Hepatocyte (in vitro differentiated cells): ENCODE data around the gene BABAM1. TPM values are rescaled to one million over a fixed set of nuclear protein-coding genes. Genes with fewer than 3 reads are reported as not detected.

Experiments used
- DNase-seq: peaks from one replicate; pipeline ENCODE4 v3.0.0-alpha.2; 2016; ENCODE audit warnings: low spot score
- H2AFZ ChIP-seq: fragments of 200-600 bp; sonication (generic); 2 replicates; pipeline ENCODE4 v1.6.0; 2016; ENCODE audit warnings: antibody characterized with exemption, mild to moderate bottlenecking
- H3K27ac ChIP-seq: fragments of 200-600 bp; sonication (generic); 2 replicates; pipeline ENCODE4 v1.5.1; 2016; ENCODE audit warnings: mild to moderate bottlenecking
- H3K27me3 ChIP-seq: fragments of 200-600 bp; sonication (generic); 2 replicates; pipeline ENCODE4 v1.6.1; 2016
- H3K36me3 ChIP-seq: fragments of 200-600 bp; sonication (generic); replicated peaks from 2 replicates; pipeline ENCODE4 v1.5.1; 2016; ENCODE audit warnings: low read depth; ENCODE audit not compliant: insufficient read depth
- H3K4me1 ChIP-seq: fragments of 200-600 bp; sonication (generic); 2 replicates; pipeline ENCODE4 v1.5.1; 2016; ENCODE audit warnings: mild to moderate bottlenecking, moderate library complexity; ENCODE audit not compliant: insufficient read depth
- H3K4me2 ChIP-seq: fragments of 200-600 bp; sonication (generic); 2 replicates; pipeline ENCODE4 v1.6.0; 2016
- H3K4me3 ChIP-seq: fragments of 200-600 bp; sonication (generic); 2 replicates; pipeline ENCODE4 v1.5.1; 2016; ENCODE audit warnings: mild to moderate bottlenecking
- H3K79me2 ChIP-seq: fragments of 200-600 bp; sonication (generic); 2 replicates; pipeline ENCODE4 v1.6.0; 2017; ENCODE audit warnings: mild to moderate bottlenecking
- H3K9me2 ChIP-seq: fragments of 200-600 bp; sonication (generic); replicated peaks from 2 replicates; pipeline ENCODE4 v1.6.0; 2017; ENCODE audit warnings: mild to moderate bottlenecking; ENCODE audit not compliant: insufficient read depth
- H3K9me3 ChIP-seq: fragments of 200-600 bp; sonication (generic); 2 replicates; pipeline ENCODE4 v1.5.1; 2016; ENCODE audit warnings: low read depth, mild to moderate bottlenecking
- H4K20me1 ChIP-seq: fragments of 200-600 bp; sonication (generic); 2 replicates; pipeline ENCODE4 v1.6.0; 2016; ENCODE audit warnings: mild to moderate bottlenecking; ENCODE audit not compliant: insufficient read depth, poor library complexity, severe bottlenecking
- CTCF ChIP-seq: fragments of 200-600 bp; sonication (generic); IDR thresholded peaks from 2 replicates; pipeline ENCODE4 v1.5.1; 2016; ENCODE audit warnings: antibody characterized with exemption, mild to moderate bottlenecking; ENCODE audit not compliant: poor library complexity
- EZH2 ChIP-seq: fragments of 200-600 bp; sonication (generic); IDR thresholded peaks from 2 replicates; pipeline ENCODE4 v1.6.1; 2016; ENCODE audit warnings: antibody characterized with exemption, mild to moderate bottlenecking, borderline replicate concordance
- EZH2phosphoT487 ChIP-seq: fragments of 200-600 bp; sonication (generic); IDR thresholded peaks from one replicate; pipeline ENCODE4 v1.6.1; 2018; ENCODE audit warnings: antibody characterized with exemption, mild to moderate bottlenecking, low read depth, moderate library complexity; ENCODE audit not compliant: unreplicated experiment, severe bottlenecking
- WGBS: methylation state at CpG from one replicate; pipeline ENCODE4 v1.1.6; 2016; ENCODE audit warnings: low lambda C conversion rate; ENCODE audit errors: missing lambda C conversion rate; 5-methylcytosine and 5-hydroxymethylcytosine counted together
- polyA plus RNA-seq: library from polyadenylated mRNA; unstranded; fragments of >200 nt; fragmentation: Nextera tagmentation; extraction: Ambion mirVana; gene quantifications from 2 replicates; pipeline ENCODE4 v1.2.1, GENCODE V29; 2016
- total RNA-seq: library from RNA; depleted of rRNA; stranded (reverse); fragments of >200 nt; gene quantifications from 2 replicates; pipeline ENCODE4 v1.2.3, GENCODE V29; 2014

Gene BABAM1
- total and polyA plus RNA-seq, 2 experiments from 2014 or later = 63.8 to 94.1 TPM

GRCh38 chr19:17325881-17326594 lies 58.8 kb downstream of the BABAM1 start:
- Histone ChIP-seq H3K4me1 (peaks cover 12% of the 10 kb centered on the region), H3K9me2 (no peaks in the 10 kb centered on the region), H3K4me2 (no peak overlapping the region), H3K79me2 (no peaks in the 10 kb centered on the region), H3K36me3 (no peaks in the 10 kb centered on the region), H3K27me3 (no peaks in the 10 kb centered on the region), H3K4me3 (no peak overlapping the region), H3K27ac (no peak overlapping the region), H2AFZ (no peak overlapping the region), H3K9me3 (no peaks in the 10 kb centered on the region), H4K20me1 (no peaks in the 10 kb centered on the region)
- no peak for DNase-seq
- no peak for TF ChIP-seq EZH2phosphoT487
- TF ChIP-seq CTCF = no peak
- no peak for TF ChIP-seq EZH2
- WGBS = 95% methylated on average over 17 of the region's 17 CpGs

GRCh38 chr19:17326595-17326966 lies 59.3 kb downstream of the BABAM1 start:
- Histone ChIP-seq H3K9me3 (no peaks in the 10 kb centered on the region), H3K27me3 (no peaks in the 10 kb centered on the region), H3K36me3 (no peaks in the 10 kb centered on the region), H3K79me2 (no peaks in the 10 kb centered on the region), H2AFZ (no peak overlapping the region), H3K27ac (no peak overlapping the region), H3K4me3 (no peak overlapping the region), H4K20me1 (no peaks in the 10 kb centered on the region), H3K4me1 (peaks cover 12% of the 10 kb centered on the region), H3K9me2 (no peaks in the 10 kb centered on the region), H3K4me2 (no peak overlapping the region)
- DNase-seq = no peak
- WGBS = 93% methylated on average over 11 of the region's 11 CpGs
- no peak for TF ChIP-seq CTCF
- no peak for TF ChIP-seq EZH2
- TF ChIP-seq EZH2phosphoT487 = no peak

GRCh38 chr19:17327068-17327653 lies 59.9 kb downstream of the BABAM1 start:
- 86% methylated on average over 23 of the region's 27 CpGs for WGBS
- no peak overlapping the region for H3K27ac ChIP-seq
- H3K36me3 ChIP-seq = no peaks in the 10 kb centered on the region
- H2AFZ ChIP-seq = no peak overlapping the region
- no peaks in the 10 kb centered on the region for H3K79me2 ChIP-seq
- no peaks in the 10 kb centered on the region for H3K9me2 ChIP-seq
- H3K9me3 ChIP-seq = no peaks in the 10 kb centered on the region
- H4K20me1 ChIP-seq = no peaks in the 10 kb centered on the region
- no peak for DNase-seq
- peaks cover 12% of the 10 kb centered on the region for H3K4me1 ChIP-seq
- no peak overlapping the region for H3K4me3 ChIP-seq
- peak overlapping the region; percentile 94 for H3K4me2 ChIP-seq
- TF ChIP-seq EZH2 (no peak), EZH2phosphoT487 (no peak), CTCF (no peak)
- H3K27me3 ChIP-seq = no peaks in the 10 kb centered on the region
